PC-9 (cell line): ENCODE measurements around the gene TFE3. TPM values are rescaled to one million over a fixed set of nuclear protein-coding genes. Genes with fewer than 3 reads are reported as not detected.

Source experiments
- BruUV-seq: library from RNA; stranded (reverse); fragments of 400-500 nt; replicated peaks from 2 replicates; lab custom pipeline; 2021; lab: Mats Ljungman, UMichigan
- CTCF ChIA-PET: fragments of 300-600 bp; sonication (Branson Sonifier 250); formaldehyde crosslinking; loops from one replicate; lab custom pipeline; 2022; ENCODE audit warnings: antibody characterized with exemption; lab: Charles Lee
- POLR2A ChIA-PET: fragments of 300-600 bp; sonication (Branson Sonifier 250); formaldehyde crosslinking; loops from one replicate; lab custom pipeline; 2022; ENCODE audit warnings: antibody characterized with exemption; ENCODE audit not compliant: unreplicated experiment; lab: Charles Lee
- DNase-seq, 2 experiments: peaks; one replicate each; pipeline versions ENCODE4 v3.0.0 to v3.0.0-alpha.2; 2015 to 2022; ENCODE audit warnings: mixed read lengths in 1 of 2
- H2AFZ ChIP-seq: fragments of 200-600 bp; sonication (generic); 2 replicates; pipeline ENCODE4 v1.8.1; 2017; ENCODE audit warnings: antibody characterized with exemption
- H3F3A ChIP-seq: fragments of 200-600 bp; sonication (generic); 2 replicates; pipeline ENCODE4 v1.8.1; 2017; ENCODE audit warnings: antibody characterized with exemption, mild to moderate bottlenecking, low read depth; ENCODE audit not compliant: insufficient read depth
- H3K27ac ChIP-seq: fragments of 200-600 bp; sonication (generic); 2 replicates; pipeline ENCODE4 v1.6.1; 2016; ENCODE audit warnings: mixed run types
- H3K27me3 ChIP-seq: fragments of 200-600 bp; sonication (generic); 2 replicates; pipeline ENCODE4 v1.6.1; 2016; ENCODE audit warnings: low read depth, mixed run types; ENCODE audit not compliant: insufficient read depth
- H3K36me3 ChIP-seq: fragments of 200-600 bp; sonication (generic); 2 replicates; pipeline ENCODE4 v1.6.1; 2016; ENCODE audit warnings: low read depth, mixed run types
- H3K4me1 ChIP-seq: fragments of 200-600 bp; sonication (generic); replicated peaks from 2 replicates; pipeline ENCODE4 v1.6.1; 2016; ENCODE audit warnings: mixed run types; ENCODE audit not compliant: insufficient read depth
- H3K4me2 ChIP-seq: fragments of 200-600 bp; sonication (generic); 2 replicates; pipeline ENCODE4 v1.6.1; 2017; ENCODE audit warnings: mixed run types
- H3K4me3 ChIP-seq: fragments of 200-600 bp; sonication (generic); 2 replicates; pipeline ENCODE4 v1.6.1; 2016; ENCODE audit warnings: mixed run types
- H3K79me2 ChIP-seq: fragments of 200-600 bp; sonication (generic); 2 replicates; pipeline ENCODE4 v1.6.1; 2017; ENCODE audit warnings: low read depth, mixed run types
- H3K9me2 ChIP-seq: fragments of 200-600 bp; sonication (generic); 2 replicates; pipeline ENCODE4 v1.8.1; 2017; ENCODE audit warnings: mild to moderate bottlenecking; ENCODE audit not compliant: insufficient read depth
- H3K9me3 ChIP-seq: fragments of 200-600 bp; sonication (generic); 2 replicates; pipeline ENCODE4 v1.8.1; 2016; ENCODE audit warnings: low read depth; ENCODE audit not compliant: insufficient read depth
- H4K20me1 ChIP-seq: fragments of 200-600 bp; sonication (generic); 2 replicates; pipeline ENCODE4 v1.8.1; 2017; ENCODE audit not compliant: insufficient read depth
- EZH2 ChIP-seq: fragments of 200-600 bp; sonication (generic); IDR thresholded peaks from 2 replicates; pipeline ENCODE4 v1.8.0; 2017; ENCODE audit warnings: antibody characterized with exemption, low read depth
- intact Hi-C: fragments of 100-400 bp; cut with micrococcal nuclease; formaldehyde crosslinking; loops from one replicate; pipeline ENCODE4 v1.10.0; 2022; ENCODE audit not compliant: unreplicated experiment
- total RNA-seq: library from RNA; stranded (reverse); gene quantifications from 2 replicates; pipeline ENCODE4 v1.2.3, GENCODE V29; 2021
- TF ChIP-seq, protein P1 (sequence below): fragments of 200-600 bp; sonication (generic); conservative IDR thresholded peaks from 2 replicates; pipeline ENCODE4 v1.6.1; 2017; ENCODE audit warnings: mixed run types, antibody characterized with exemption, mild to moderate bottlenecking, moderate library complexity

TFE3 gene
- total RNA-seq, 1 experiment from 2014 or later = 33.7 TPM

DNA sequence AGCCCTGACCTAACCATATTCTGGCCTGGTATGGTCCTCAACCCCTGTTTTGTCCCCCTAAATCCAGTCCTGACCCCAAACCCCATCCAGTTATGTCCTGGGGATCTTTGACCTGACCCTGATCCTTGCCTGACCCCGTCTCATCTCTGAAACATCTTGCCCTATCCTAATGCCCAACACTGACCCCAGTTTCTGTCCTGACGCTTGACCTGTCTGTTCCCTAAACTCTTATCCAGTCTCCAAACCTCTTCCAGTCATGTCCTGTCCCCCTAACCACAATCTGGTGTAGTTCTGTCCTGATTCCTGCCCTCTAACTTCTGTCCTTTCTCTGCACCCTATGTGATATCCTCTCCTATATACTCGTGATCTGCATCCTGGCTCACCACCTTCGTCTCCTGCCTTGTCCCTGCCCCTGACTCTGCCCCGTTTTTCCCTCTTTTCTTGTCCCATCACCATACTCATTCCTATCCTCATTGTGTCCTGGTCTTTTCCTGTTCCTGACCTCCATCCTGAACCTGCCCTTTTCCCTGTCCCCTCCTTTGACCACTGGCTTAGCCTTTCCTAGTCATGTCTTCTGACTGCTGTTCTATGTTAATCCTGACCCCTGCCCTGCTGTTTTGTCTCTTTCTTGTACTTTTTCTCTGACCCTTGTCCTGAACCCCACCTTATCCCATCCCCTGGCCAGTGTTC is 11.1 kb upstream of the TFE3 start:
- intact Hi-C loops = no loop called here
- ChIA-PET POLR2A (no interaction called here), CTCF (no interaction called here)
- Histone ChIP-seq H3K4me2 (peak overlapping the region; percentile 66), H3K79me2 (no peaks in the 10 kb centered on the region), H3K9me2 (no peaks in the 10 kb centered on the region), H3K4me1 (no peaks in the 10 kb centered on the region), H3K4me3 (peak overlapping the region; percentile 48; the same call in 1 of the 2 replicates), H4K20me1 (no peaks in the 10 kb centered on the region), H3F3A (no peaks in the 10 kb centered on the region; the same call in 1 of the 2 replicates), H3K27ac (no peak overlapping the region), H3K9me3 (no peaks in the 10 kb centered on the region), H3K27me3 (no peaks in the 10 kb centered on the region), H3K36me3 (no peaks in the 10 kb centered on the region), H2AFZ (no peak overlapping the region)
- no peak for DNase-seq
- no TSS peak for BruUV-seq
- TF ChIP-seq, protein P1, sequence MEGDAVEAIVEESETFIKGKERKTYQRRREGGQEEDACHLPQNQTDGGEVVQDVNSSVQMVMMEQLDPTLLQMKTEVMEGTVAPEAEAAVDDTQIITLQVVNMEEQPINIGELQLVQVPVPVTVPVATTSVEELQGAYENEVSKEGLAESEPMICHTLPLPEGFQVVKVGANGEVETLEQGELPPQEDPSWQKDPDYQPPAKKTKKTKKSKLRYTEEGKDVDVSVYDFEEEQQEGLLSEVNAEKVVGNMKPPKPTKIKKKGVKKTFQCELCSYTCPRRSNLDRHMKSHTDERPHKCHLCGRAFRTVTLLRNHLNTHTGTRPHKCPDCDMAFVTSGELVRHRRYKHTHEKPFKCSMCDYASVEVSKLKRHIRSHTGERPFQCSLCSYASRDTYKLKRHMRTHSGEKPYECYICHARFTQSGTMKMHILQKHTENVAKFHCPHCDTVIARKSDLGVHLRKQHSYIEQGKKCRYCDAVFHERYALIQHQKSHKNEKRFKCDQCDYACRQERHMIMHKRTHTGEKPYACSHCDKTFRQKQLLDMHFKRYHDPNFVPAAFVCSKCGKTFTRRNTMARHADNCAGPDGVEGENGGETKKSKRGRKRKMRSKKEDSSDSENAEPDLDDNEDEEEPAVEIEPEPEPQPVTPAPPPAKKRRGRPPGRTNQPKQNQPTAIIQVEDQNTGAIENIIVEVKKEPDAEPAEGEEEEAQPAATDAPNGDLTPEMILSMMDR = no peak
- TF ChIP-seq EZH2 = no peak

DNA sequence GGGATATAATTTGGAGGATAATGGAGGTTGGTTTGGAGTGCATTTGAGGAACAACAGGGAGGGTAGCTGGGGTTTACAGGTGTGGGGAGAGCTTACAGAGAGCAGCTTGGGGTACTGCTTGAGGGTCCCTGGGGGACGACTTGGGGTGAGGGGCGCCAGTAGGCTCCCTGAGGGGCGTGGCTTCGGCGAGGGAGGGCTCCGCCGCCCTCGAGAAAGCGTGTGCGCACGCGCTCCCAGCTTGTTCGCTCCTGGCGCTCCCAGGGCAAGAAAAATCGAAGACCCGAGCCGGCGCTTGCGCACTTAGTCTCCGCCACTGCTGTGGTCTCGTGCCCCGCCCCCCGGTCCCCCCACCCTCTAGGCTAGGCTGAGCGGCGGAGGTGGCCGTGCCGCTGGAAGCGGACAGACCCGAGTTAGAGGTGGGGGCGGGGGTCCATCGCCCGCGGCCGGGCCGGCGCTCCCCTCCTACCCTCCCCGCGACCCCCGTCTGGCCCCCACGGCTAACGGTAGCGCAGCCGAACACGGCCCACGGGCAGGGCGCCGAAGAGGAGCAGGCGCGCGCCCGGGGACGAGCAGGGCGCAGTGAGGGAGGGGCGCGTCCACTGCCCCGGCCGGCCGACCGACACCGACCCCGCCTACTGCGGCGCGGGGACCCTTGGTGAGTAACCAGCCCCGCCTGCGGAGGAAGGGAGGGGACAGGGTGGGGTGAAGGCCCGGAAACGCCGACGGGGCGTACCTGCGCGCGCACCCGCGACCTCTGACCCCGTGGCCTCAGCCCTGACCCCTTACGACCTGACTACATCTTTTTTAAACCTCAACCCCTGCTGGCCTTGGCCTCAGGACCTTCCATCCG is 10.3 kb upstream of the TFE3 start:
- TF ChIP-seq, protein P1 = no peak
- no peak for TF ChIP-seq EZH2
- intact Hi-C loops = no loop called here
- ChIA-PET CTCF (no interaction called here), POLR2A (no interaction called here)
- Histone ChIP-seq H3K9me2 (no peaks in the 10 kb centered on the region), H3K9me3 (no peaks in the 10 kb centered on the region), H2AFZ (no peak overlapping the region), H3K79me2 (no peaks in the 10 kb centered on the region), H3K36me3 (no peaks in the 10 kb centered on the region), H3K4me2 (peak overlapping the region; percentile 66), H3K4me3 (peak overlapping the region; percentile 48; the same call in 1 of the 2 replicates), H3K27ac (0 out of 2 replicates have a peak overlapping the region, but pooled peaks have one; percentile 37), H4K20me1 (no peaks in the 10 kb centered on the region), H3F3A (no peaks in the 10 kb centered on the region), H3K4me1 (no peaks in the 10 kb centered on the region), H3K27me3 (no peaks in the 10 kb centered on the region)
- peak in 1 of 2 experiments; percentile 22 for DNase-seq
- no TSS peak for BruUV-seq

DNA sequence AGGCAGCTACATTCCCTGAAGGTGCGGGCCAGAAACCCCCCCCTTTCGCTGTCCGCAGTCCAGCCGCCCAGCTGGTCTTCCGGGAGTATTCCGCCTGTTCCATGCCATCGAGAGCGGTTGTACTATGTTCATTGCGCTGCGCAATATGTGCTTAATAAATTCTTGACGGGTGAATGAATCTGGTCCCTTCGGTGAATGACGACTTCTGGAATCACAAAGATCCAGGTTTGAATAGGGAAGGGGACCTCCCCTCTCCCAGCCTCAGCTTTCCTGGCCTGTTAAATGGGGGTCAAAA is 777 bp upstream of the TFE3 start:
- no peaks in the 10 kb centered on the region for H3K36me3 ChIP-seq
- H3K9me3 ChIP-seq = no peaks in the 10 kb centered on the region
- peak overlapping the region; percentile 67 for H3K4me2 ChIP-seq
- no peak for DNase-seq
- H3K27ac ChIP-seq = 0 out of 2 replicates have a peak overlapping the region, but pooled peaks have one; percentile 39
- ChIA-PET POLR2A (interaction anchor here (0.6 to 0.7 kb wide), 2 partner anchors 57 to 86 kb away, joined by 3 read pairs; no protein-coding TSS in a partner anchor), CTCF (no interaction called here)
- H3K79me2 ChIP-seq = peaks cover 21% of the 10 kb centered on the region
- H2AFZ ChIP-seq = no peak overlapping the region; the same call in 1 of the 2 replicates
- H3K4me1 ChIP-seq = peaks cover 8% of the 10 kb centered on the region
- intact Hi-C loops = loop anchor here (1.0 to 10.0 kb wide), 7 partner anchors 15 to 282 kb away; partner anchors contain the start of genes CCDC120, GLOD5, GRIPAP1 and OTUD5
- peak overlapping the region; percentile 43; the same call in 1 of the 2 replicates for H3K4me3 ChIP-seq
- no peaks in the 10 kb centered on the region for H3F3A ChIP-seq
- no peak for TF ChIP-seq EZH2
- TF ChIP-seq, protein P1 = no peak
- no peaks in the 10 kb centered on the region for H3K27me3 ChIP-seq
- no TSS peak for BruUV-seq
- no peaks in the 10 kb centered on the region for H3K9me2 ChIP-seq
- no peaks in the 10 kb centered on the region for H4K20me1 ChIP-seq
